GM19025 (cell line): Measurements from ENCODE around the gene TUBGCP6.

Experiments used
- ATAC-seq: cut with Tn5 transposase; IDR thresholded peaks from one replicate; pipeline ENCODE4 v1.9.1; 2021; ENCODE audit warnings: mild to moderate bottlenecking, low read depth, moderate library complexity; ENCODE audit not compliant: unreplicated experiment

The TUBGCP6 gene

DNA sequence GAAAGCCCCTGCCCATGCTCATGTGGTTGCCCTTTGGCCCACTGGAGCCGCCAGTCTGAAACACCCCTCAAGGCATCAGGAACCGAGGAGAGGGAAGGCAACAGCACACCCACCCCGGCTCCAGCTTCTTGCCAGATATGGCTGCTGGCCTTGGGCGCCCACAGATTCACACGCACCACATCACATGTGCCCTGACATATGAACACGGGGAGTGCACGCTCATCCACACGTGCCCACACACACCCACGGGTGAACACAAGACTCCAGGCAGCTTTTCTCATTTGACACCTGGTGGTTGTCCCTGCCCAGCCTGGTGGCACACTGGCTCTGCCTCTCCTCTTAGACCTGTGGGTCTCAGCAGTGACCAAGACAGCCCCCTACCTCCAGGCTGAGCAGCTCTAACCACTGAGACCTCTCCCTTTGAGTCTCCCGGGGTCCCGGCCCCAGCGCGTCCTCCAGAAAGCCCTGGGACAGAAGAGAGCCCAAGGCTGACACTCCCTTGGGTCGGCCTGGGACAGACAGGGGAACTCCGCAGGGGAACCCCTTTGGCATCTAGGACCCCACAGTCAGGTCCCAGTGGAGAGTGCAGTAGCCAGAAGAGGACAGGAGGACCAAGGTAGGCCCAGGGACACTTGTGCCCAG is 19.4 kb upstream of the TUBGCP6 start:
- no peak for ATAC-seq

DNA sequence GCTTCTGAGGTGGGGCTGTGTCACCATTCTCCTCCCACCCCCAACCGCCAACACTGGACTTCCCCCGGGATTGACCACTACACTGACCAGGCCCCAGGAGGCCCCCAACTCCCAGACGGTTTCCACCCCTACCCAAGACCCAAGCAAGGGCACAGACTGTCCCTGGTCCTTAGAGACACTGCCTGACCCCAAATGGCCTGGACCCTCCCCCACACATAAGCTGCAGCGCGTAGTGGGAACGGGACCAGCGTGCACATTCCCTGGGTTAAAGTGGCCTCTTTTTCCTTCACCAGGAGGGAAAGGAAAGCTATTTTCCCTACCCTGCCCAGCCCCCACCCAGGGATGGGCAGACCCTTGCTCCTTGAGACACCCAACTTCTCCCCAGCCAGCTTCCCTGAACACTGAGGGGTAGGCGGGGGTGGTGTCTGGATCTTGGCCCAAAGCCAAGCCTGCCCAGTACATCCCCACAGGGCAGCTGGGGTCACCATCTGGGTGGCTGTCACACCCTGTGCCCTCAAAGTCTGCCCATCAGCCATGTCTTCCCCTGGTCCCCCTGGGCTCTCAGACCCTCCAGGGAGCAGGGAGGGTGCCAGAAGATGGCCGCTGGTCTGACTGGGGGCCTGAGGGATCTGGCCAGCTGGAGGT is 18.3 kb upstream of the TUBGCP6 start:
- no peak for ATAC-seq

DNA sequence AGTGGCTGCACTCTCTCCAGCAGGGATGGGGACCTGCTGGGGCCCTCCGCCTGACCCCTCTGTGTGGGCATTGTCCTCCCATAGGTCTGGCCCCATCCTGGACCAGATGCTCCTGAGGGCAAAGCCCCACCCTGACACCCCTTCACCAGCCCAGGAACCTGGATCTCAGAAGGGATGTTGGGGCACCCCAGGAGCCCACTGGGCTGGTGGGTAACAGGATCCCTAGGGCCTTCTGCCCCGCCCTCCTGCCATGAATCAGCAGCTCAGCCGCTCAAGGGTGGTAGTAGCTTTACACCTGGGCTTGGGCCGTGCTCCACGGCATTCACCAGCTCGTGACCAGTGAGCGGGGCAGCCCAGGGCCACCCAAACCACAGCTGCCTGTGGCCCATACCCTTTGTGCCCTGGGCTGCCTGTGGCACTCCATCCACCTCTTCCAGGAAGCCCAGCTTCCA is 17.7 kb upstream of the TUBGCP6 start:
- no peak for ATAC-seq

- peak; percentile 54 for ATAC-seq
These were observed 17.0 kb upstream of the TUBGCP6 start, which contains the start of gene MAPK12 for GRCh38 chr22:50261615-50262459. Gene MAPK12 (minus strand): TSS chr22:50261683. CDS start chr22:50261509, 174 bp downstream.

- peak; percentile 23 for ATAC-seq
These were observed 16.2 kb upstream of the TUBGCP6 start for GRCh38 chr22:50260801-50261614.

- ATAC-seq: no peak
These were observed 15.6 kb upstream of the TUBGCP6 start for GRCh38 chr22:50260434-50260800.

DNA sequence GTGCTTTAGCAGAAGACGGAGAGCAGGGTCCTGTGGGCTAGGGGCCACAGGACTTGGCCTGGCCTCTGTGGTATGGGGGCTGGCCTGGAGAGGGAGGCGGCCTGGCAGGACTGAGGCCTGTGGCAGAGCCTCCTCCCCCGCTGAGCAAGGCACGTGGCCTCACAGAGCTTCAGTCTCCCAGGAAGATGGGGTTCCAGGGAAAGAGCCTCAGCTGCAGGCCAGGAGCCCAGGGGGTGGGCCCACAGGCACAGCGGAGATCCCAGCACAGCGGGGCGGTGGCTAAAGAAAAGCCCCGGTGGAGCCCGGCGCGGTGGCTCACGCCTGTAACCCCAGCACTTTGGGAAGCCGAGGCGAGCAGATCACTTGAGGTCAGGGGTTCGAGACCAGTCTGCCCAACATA is 14.5 kb upstream of the TUBGCP6 start:
- ATAC-seq: no peak

DNA sequence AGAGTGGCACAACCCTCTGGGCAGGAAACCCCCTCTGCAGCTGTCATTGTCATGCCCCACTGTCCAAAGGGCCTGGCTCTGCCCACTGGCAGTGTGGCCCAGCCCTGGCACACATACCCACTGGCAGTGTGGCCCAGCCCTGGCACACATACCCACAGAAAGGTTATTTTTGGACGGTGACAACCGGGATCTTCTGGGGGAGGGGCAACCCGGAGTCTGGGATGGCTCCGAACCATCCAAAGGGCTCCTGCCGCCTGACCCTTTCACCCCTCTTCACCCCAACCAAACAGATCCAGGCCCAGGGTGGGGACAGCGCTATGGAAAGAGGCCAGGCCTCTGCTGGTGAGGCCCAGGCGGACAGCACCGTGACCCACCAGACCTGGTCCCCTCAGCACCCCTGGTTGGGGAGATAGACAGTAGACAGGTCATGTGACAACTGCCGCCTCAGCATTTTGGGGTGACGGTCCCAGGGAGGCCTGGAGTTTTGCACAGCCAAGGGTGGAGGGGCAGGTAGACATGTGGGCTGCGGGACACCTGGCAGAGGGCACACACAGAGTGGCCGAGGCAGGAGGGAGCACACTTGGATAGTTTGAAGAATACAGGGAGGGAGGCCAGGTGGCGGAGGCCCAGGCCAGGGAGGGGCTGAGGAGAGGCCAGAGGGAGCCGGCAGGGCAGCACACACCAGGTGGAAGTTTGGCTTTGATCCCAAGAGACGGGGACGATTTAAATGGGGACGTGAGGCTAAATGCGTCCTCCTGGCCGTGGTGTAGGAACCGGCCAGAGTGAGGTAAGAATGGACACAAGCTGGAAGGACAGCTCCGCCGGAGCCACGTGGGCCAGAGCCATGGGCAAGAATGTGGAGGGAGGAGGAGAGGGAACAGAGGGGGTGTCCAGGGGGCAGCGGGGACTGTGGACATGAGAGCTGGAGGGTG is 13.8 kb upstream of the TUBGCP6 start:
- no peak for ATAC-seq

- ATAC-seq: no peak
These were observed 12.9 kb upstream of the TUBGCP6 start for GRCh38 chr22:50257451-50258360.

DNA sequence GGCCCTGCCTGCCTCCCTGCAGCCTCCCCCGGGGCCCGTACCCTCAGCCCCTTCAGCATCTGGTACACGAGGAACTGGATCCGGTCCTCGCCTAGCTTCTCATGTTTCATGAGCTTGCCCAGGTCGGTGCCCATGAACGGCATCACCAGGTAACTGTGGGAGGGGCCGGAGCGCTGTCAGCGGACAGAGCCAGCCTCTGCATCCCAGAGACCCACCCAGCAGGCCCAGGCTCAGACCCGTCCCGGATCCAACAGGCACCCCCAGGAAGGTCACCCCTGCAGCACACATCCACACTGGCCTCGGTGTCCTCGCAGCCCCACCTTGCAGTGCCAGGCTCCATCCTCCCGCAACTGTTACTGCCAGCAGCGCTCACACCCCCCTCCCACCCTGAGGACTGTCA is 12.2 kb upstream of the TUBGCP6 start:
- ATAC-seq: no peak

DNA sequence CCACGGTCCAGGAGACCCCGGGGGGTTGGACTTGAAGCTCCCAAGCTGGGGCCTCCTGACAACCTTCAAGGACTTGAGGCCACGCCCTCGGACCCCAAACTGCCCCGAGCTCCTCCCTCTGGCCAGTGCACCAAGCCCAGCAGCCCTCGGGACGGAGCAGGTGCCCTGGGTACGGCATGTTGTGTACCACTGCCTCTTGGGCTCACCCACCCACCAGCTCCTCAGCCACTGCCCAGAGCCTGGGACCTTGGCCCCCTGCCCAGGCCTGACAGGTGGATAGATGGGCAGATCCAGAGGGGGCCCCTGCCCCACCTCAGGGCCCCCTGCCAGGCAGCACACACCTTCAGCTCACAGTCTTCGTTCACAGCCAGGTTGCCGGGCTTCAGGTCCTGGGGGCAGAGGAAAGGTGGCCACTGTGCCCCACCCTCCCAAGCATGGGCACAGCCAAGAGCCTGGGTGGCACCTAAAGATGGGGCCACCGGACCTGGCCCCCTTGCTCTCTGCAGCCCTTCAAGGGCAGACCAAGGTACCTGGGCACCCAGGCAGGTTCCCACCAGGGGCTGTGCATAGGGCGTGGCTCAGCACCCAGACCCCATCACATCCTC is 11.5 kb upstream of the TUBGCP6 start:
- ATAC-seq: no peak

- ATAC-seq: no peak
These were observed 10.8 kb upstream of the TUBGCP6 start for GRCh38 chr22:50255607-50256006.

DNA sequence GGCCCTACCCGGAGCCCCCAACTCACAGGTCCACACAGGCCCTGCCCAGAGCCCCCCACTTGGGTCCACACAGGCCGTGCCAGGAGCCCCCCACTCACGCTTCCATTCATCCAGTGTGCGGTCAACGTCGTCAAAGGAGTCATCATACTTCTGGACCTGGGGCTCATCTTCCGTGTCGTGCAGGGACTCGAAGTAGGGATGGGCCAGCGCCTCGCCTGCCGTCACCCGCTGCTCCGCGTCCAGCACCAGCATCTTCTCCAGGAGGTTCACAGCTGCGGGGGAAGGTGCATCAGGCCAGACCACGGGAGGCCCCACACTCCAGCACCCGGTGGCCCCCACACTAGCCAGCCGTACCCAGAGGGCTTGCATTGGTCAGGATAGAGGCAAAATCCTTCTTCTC is 10.3 kb upstream of the TUBGCP6 start:
- no peak for ATAC-seq

DNA sequence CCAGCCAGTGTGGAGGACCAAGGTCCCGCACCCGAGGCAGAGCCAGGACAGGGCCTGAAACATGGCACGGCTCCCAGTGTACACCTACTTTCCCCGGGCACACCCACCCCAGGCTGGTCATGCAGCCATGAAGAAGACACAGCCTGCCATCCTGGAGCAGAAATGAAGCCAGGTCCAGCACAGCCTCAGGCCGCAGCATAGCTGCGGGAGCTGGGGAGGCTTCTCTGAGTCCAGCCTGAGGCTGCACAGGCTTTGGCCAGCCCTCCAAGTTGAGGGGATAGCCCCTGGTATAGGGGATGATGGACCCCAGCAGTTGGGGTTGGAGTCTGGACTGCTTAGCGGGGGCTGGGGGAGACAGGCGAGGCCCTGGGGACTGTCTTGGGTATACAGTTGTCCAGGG is 9.1 kb upstream of the TUBGCP6 start:
- ATAC-seq: no peak

GRCh38 chr22:50253046-50253915 is 8.5 kb upstream of the TUBGCP6 start:
- ATAC-seq: no peak

- ATAC-seq: no peak
These were observed 7.5 kb upstream of the TUBGCP6 start for GRCh38 chr22:50252082-50253045.
